Activated T-cell treated with anti-CD3 and anti-CD28 coated beads for 4 hours (primary cell): ENCODE data around the gene HPSE2.

Experiments
- DNase-seq: peaks from one replicate; pipeline ENCODE4 v3.0.0-alpha.2; 2020

Gene HPSE2

DNA sequence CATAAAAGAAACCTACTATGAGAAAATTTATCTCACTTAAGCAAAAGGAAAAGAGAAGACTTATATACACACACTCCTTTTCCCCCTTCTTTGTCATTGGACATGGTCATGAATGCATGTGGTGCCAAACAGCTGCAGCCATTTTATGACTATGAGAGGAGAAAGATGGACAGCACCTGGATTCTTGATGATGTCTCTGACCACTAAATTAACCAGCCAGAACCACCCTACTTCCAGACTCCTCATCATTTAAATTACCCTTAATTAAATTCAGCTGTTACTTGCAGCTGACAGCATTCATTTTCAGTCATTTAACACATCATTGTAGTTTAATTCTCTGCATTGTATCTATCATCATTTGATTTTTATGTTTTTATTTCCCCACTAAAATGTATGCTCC is 409.9 kb downstream of the HPSE2 start:
- no peak for DNase-seq

DNA sequence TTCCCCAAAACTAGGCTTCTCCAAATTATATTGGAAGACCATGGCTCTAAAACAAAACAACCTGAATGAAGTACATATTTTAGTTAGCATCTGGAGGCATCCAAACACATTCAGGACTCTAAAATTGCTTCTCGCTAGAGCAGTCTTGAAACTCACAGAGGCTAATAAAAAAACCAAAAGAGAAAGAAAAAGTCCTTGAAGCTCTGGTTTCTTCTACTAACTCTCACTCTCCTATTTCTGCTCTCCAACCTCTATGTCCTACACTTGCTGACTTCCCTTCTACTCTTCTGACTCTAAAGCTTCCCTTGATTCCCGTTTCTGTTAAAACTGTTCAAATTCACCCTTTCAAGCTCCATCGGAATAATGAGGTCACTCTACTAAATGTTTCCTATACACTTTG is 418.3 kb downstream of the HPSE2 start:
- DNase-seq, result no peak

DNA sequence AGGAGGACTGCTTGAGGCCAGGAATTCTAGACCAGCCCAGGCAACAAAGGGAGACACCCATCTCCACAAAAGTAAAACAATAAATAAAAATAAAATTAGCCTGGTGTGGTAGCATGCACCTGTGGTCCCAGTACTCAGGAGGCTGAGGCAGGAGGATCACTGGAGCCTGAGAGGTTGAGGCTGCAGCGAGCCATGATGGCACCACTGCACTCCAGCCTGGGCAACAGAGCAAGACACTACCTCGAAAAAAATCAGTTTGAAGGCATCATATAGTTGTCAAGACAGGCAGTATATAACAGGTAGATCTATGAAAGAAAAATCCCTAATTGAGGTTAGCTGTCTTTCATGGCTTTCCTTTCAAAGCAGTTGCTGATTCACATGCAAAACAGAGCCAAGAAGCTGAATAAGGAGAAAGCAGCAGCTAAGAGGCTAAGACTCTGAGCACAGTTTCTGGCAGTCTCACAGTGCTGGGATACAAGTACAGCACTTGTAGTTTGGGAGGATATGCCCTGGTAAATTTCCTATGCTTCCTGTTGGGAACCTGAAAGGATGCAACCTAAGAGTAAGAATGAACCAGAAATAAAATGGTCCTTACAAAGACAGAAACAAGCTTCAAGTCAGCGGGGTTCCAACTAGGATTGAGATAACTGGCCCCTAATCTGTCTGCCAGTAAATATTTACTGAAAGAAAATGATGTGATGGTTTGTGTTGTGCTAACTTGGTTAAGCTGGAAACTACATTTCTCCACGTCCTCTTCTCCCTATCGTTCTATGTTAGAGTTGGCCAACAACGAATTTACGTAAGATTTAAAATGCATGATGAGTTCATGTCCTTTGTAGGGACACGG is 420.4 kb downstream of the HPSE2 start:
- no peak for DNase-seq

DNA sequence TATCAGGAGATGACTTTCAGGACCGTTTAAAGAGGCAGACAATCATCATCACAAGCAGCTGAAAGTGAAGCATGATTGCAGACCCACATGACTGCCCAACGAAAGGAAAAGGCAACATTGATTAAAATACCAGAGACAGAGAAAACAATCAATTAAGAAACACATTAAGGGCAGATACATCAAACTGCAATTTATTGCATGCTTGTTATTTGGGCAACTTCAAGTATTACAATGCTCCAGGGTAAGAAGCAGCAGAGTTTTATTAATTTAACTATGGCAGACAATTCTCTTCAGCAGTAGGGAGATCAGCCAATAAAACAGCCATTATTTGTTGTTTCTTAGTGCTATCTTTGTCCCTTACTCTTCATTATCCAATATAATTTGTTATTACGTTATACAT is 421.2 kb downstream of the HPSE2 start:
- DNase-seq, result no peak

DNA sequence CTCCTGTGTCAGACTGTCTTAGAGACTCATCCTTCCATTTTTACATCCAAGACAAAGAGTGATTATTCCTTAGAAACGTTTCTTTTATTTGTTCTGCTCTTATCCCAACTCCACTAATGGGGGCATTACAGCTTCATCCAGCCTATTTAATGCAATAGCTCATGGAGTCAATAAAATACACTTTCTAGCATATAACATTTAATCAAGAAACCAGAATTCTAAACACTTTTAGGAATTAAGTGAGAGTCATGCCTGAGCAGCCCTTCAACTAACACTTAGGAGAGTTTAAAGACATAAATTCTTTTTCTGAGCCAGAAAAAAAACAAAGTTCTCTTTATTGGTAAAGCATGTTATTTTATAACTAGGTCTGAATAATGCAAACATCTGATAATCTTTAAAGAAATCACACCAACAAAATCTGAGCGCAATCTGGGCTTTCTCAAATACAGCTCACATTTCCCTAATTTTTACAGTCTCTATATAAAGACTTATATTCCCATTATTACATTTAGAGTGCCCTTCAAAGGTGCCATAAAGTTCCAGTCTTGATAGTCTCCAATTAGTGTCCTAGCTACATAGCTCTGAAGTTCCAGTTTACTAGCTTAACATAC is 427.3 kb downstream of the HPSE2 start:
- no peak for DNase-seq

DNA sequence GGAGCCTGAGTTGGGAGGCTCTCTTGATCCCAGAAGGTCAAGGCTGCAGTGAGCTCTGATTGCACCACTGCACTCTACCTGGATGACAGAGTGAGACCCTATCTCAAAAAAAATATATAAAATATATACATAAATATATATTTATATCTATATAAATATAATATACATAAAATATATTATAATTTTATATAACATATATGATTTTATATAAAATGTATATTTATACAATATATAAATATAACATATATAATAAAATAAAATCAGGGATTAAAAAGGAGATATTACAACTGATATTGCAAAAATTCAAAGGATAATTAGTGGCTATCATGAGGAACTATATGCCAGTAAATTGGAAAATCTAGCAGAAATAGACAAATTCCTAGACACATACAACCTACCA is 435.4 kb downstream of the HPSE2 start:
- DNase-seq, result no peak

DNA sequence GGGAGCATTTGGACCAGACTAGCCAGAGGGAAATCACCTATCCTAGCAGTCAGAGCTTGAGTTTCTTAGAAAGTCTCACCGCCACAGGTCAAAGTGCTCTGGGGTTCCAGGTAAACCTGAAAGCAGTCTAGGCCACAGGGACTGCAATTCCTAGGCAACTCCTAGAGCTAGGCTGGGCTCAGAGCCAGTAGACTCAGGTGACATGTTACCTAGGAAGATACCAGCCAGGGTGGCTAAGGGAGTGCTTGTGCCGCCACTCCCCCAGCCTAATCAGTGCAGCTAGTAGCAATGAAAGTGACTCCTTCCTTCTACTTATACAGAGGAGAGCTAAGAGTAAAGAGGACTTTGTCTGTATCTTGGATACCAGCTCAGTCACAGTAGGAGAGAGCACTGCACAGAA is 440.2 kb downstream of the HPSE2 start:
- no peak for DNase-seq

DNA sequence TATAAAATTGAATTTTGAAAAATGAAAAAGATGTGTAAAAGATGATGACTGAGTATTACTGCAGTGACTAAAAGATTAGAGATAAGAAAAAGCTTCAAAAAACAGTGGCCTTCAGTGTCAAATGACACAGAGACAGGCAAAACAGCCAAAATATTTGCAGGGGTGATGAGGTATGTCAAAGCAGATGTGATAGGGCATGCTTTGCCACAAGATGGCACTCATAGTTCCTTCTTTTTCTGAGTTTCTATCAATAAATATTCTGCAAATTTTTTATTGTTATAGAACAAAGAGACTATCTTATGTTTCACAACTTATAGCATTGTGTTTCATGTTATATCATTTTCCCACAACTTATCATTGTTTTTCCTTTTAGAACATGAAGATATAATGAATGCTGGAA is 444.8 kb downstream of the HPSE2 start:
- no peak for DNase-seq

DNA sequence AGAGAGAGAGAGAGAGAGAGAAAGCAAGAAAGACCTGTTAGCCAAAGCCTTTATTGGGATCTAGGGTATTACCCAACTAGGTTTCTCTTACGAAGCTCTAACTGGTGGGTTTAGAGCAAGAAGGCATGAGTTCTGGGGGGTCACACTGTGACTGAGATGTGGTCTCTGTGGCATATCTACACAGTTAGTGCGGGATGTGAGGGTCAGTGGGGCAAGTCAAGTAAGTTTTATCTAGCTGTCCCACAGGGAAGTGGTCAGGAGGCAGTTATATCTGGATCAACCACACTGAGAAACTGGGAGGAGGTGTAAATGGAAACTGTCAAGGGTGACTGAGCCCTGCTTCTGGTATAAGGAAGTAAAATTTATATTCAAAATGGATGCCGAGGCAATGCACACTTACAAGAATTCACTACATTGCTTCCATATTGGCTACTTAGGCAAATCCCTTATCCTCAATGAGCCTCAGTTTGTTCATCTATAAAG is 457.3 kb downstream of the HPSE2 start:
- DNase-seq, result no peak

DNA sequence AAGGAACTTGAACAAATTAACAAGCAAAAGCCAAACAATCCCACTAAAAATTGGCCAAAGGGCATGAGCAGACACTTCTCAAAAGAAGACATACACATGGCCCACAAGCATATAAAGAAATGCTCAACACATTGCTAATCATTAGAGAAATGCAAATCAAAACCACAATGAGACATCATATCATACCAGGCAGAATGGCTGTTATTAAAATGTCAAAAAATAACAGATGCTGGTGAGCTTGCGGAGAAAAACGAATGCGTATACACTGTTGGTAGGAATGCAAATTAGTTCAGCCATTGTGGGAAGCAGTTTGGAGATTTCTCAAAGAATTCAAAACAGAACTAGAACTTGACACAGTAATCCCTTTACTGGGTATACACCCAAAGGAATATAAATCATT is 477.2 kb downstream of the HPSE2 start:
- no peak for DNase-seq

DNA sequence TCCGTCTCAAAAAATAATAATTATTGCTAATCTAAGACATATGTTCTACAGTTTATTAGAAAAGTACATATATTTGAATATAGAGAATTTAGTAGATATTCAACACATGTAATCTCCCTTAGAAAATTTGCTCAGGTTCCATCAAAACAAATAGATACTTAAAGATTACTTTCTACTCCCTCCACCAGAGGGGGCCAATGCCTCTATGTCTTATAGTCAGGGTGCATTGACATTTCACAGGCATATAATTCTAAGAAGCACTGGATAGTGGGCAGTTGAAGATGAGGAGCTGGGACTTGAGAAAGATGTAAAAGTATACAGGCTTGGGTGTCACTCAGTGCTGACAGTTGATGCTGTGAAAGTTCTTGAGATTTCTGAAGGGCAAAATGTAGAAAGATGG is 487.4 kb downstream of the HPSE2 start:
- no peak for DNase-seq

DNA sequence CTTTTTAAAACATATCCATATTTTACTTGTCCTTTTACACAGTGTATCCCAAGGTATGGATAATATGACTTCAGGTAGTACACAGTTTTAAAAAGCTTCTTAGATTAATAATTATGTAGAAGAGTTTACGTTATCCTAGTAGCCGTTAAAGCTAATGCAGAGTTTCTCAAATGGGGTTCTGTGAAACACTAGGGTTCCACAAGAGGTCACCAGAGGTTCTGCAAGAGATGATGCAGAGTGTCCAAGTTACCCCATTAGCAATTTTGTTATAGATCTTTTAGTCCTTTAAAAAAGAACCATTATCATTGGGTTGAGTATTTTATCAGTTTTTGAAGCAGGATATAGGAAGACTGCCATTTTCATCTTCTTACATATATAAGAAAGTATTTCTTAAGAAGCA is 490.0 kb downstream of the HPSE2 start:
- DNase-seq, result no peak

DNA sequence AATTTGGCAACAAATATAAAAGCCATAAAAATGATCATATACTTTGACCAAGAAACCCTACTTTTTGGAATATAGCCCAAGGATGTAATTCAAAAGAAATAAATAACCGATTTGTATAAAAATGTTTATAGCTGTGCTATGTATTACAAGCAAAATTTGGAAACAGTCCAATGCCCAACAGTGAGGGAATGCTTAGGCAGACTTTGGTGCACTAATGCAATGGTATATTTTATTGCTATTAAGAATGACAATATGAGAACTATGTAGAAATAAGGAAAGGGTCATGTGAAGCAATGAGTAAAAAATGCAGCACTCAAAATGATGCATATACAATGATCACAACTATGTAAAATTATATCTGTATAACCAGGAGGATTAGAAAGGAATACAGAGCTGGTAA is 515.1 kb downstream of the HPSE2 start:
- no peak for DNase-seq

DNA sequence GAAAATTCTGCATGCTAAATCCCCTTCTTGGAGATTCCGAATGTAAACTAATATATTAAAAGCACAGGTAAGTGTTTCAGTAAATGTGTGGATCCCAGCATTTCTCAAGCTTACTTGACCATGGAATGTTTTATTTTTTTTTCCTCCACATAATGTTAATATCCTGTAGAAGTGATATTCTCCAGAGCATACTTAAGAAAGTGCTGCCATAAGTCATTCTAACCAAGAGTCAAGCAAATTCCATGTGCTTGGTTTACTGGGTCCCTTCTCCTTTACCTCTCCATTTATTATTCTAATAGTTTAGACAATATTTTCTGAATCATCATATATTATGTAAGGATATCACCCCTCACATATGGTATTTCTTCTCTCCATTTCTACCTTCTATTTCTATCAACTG is 522.1 kb downstream of the HPSE2 start:
- DNase-seq, result no peak

DNA sequence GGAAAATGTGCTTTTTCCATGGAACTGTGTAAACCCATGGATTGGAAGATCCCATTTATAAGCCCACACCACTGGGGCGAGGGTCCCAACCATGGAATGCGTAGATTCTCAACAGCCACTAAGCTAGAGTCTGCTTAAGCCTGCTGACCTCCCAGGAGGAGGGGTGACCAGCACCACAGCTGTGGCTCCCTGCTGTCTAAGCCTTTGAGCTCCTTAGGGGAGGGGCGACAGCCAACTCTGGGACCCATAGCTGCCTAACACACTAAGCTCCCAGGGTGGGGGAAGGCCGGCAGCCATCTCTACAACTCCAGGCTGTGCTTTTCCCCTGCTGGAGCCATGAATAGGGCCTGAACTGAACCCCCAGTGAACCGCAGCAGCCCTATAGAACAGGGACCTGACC is 539.1 kb downstream of the HPSE2 start:
- DNase-seq, result no peak

DNA sequence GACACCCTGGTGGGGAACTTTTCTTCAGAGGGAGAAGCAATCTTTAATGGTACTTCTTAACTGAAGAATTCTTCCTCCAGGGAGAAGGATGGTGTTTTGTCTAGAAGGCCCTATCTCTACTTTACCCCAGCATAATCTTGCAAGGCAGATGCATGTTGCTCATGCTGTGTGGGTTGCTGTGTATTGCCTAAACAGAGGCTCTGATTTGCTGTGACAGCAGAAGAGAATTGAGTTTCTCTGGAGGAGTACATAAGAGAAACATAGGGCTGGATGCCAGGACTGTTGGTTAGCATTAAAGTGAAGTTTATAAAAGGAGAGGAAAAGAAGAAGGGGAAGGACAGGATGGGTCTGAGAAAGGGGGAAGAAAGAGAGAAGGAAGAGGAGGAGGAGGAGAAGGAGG is 540.8 kb downstream of the HPSE2 start:
- DNase-seq, result no peak

DNA sequence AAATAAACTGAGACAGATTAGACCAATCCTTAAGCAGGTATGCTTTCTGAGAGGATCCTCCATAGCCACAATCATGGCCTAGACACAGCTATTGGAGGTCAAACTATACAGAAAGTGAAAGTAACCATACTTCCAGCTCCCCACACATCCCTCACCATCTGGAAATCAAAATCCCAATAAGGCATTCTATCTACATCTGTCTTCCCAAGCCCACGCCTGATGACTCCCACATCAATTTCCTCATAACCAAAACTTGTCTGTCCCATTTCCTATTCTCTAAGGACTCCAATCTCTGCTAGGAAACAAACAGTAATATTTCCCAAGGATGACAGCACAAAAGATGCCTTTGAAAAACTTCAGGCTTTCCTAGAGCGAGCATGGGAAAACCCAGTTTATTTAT is 541.6 kb downstream of the HPSE2 start:
- no peak for DNase-seq

DNA sequence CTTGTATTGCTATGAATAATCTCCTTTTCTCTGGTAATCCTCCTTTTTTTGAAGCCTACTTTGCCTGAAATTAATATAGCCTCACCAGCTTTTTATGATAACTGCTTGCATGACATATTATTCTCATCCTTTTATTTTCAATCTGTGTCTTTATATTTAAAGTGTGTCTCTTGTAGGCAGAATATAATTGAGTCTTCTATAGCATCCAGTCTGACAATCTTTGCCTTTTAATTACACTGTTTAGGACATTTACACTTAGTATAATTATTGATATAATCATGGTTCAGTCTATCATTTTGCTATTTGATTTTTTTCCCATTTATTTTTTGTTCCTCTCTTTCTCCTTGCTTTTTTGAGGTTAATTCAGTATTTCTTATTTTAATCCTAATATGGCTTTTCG is 548.0 kb downstream of the HPSE2 start:
- no peak for DNase-seq

DNA sequence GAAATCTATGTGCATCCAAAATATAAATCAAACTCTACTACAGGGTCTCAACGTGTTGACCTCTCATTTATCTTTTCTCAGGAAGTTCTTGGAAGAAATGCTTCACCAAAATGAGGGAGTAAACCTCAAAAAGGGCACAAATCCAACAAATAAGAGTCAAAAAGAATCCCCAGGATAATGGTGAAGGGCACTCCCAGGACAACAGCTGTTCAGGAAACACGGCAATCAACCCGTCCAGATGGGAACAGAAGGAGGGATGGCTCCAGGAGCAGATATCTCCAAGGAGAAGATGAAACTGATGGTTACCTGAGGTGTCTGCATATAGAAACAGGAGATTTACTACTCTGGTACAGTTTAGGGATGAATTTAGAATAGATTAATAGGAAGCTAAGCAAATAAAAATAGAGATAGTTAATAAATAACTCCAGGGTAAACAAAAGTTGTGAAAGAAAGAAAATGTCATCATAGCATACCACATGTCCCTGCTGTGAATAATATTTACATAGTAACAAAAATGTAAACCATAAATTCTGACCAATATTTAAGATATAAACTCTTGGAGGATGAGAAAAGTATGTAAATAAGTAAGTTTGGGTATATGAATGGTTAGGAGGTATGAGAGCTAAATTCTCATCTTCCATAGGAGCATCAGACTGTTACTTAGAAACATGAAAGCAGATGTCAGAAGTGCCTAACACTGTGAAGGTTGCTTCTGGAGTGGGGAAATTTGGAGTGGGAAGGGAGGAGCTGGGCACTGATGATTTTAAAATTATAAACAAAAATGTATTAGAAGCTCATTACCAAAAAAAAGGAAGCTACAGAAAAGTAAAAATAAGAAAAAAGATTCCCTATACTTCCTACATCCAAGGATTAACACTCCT is 551.4 kb downstream of the HPSE2 start:
- no peak for DNase-seq

DNA sequence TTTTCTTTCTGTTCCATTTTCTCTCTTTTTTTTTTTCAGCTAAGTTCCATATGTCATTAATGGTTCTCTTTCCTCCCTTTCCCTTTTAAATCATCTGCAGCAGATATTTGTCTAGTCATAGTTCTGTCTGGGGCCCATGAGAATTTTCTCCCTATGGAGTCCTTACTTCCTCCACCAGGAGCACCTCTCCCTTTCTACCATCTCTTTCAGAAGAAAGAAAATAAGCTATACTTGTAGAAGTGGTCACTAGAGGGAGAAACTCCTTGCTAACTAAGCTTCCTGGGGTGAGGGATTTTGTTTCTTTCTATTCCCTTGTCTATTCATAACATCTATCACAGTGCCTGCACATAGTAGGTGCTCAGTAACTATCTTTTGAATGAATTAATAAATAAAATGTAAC is 558.8 kb downstream of the HPSE2 start:
- DNase-seq, result no peak

DNA sequence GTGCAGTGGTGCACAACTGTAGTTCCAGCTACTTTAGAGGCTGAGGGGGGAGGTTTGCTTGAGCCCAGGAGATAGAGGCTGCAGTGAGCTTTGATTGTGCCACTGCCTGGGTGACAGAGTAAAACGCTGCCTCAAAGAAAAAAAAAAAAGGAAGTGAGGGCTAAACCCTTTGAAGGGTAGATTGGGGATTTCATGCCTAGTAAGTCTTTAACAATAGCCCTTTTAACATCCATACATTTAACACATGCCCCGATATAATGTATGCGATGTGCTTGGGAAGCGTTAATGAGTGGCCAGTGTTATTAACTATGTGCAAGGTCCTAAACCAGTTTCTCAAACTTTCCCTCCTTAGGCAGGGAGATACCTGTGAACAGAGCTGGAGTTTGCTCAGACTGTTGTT is 559.8 kb downstream of the HPSE2 start:
- no peak for DNase-seq

DNA sequence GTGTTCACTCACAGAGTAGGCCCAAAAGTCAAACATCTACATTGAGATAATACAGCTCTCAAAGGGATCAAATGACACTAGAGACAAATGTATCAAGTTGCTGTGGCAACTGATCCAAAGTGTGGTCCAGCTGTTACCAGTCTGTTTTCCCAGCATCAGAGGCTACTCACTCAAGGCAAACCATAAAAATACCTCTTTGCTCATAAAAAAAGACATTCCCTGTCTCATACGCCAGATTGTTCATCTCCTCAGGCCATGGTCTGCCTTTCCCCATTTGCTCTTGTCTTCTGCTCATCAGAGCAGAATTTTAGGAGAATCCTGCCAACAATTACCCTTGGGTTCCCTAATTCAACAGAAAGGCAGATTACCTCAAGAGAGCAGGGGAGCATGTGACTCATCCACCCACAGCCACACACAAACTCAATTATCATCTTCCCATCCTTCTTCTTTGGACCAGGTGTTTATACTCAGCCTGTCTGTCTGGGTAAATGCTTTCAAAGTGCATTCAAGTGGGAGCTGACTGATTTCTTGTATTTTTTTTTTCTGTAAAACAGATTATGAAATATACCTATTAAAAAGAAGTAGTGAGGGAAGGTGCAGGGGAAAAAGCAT is 562.4 kb downstream of the HPSE2 start:
- no peak for DNase-seq

DNA sequence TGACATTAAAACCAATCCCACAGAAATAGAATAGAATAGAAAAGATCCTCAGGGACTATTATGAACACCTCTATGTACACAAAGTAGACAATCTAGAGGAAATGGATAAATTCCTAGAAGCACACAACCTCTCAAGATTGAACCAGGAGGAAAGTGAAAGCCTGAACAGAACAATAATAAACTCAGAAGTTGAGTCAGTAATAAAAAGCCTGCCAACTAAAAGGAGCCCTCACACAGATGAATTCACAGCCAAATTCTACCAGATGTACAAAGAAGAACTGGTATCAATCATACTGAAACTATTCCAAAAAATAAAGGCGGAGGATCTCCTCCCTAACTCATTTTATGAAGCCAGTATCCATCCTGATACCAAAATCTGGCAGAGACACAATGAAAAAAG is 568.6 kb downstream of the HPSE2 start:
- no peak for DNase-seq
